DMS 273 (cell line): ENCODE results near the gene COL7A1.

ENCODE experiments used
- DNase-seq: peaks from one replicate; lab custom pipeline; 2025; ENCODE audit not compliant: unreplicated experiment; lab: John Stamatoyannopoulos, UW

The COL7A1 gene

GRCh38 chr3:48619541-48620524 is 24.7 kb upstream of the COL7A1 start:
- DNase-seq = no peak

- no peak for DNase-seq
Measured at GRCh38 chr3:48617559-48617958, 22.4 kb upstream of the COL7A1 start.

- no peak for DNase-seq
Measured at GRCh38 chr3:48614044-48614443, 18.9 kb upstream of the COL7A1 start.

GRCh38 chr3:48612309-48612708 is 17.2 kb upstream of the COL7A1 start:
- no peak for DNase-seq

GRCh38 chr3:48609088-48610005 is 14.2 kb upstream of the COL7A1 start, which contains the start of gene UQCRC1:
Gene UQCRC1 (minus strand): TSS chr3:48609646. CDS start chr3:48609620, 26 bp downstream.
- peak; percentile 93 for DNase-seq

- DNase-seq = no peak
Measured at GRCh38 chr3:48607519-48607918, 12.4 kb upstream of the COL7A1 start.

GRCh38 chr3:48601622-48601994 is 6.5 kb upstream of the COL7A1 start:
- DNase-seq = no peak

GRCh38 chr3:48600711-48601621 is 5.8 kb upstream of the COL7A1 start:
- DNase-seq = no peak

GRCh38 chr3:48599509-48600285 is 4.6 kb upstream of the COL7A1 start:
- DNase-seq = no peak

GRCh38 chr3:48599077-48599501 is 4.0 kb upstream of the COL7A1 start:
- no peak for DNase-seq

- DNase-seq = peak; percentile 60
Measured at GRCh38 chr3:48598323-48599076, 3.4 kb upstream of the COL7A1 start.

GRCh38 chr3:48597408-48597800 is 2.3 kb upstream of the COL7A1 start:
- no peak for DNase-seq

- no peak for DNase-seq
Measured at GRCh38 chr3:48596676-48597407, 1.7 kb upstream of the COL7A1 start.

GRCh38 chr3:48596157-48596556 is 1.0 kb upstream of the COL7A1 start:
- no peak for DNase-seq

- DNase-seq = peak; percentile 23
Measured at GRCh38 chr3:48595526-48596121, 495 bp upstream of the COL7A1 start.

GRCh38 chr3:48594417-48595049 is 596 bp downstream of the COL7A1 start:
- no peak for DNase-seq

GRCh38 chr3:48593337-48593736 is 1.8 kb downstream of the COL7A1 start:
- no peak for DNase-seq
